PC-3 (cell line): ENCODE results near the gene CA10.

Experiments
- CTCF ChIP-seq: fragments of 300-600 bp; sonication (generic); conservative IDR thresholded peaks from 2 replicates; pipeline ENCODE4 v1.5.1; 2017; ENCODE audit warnings: antibody characterized with exemption, low read depth, mild to moderate bottlenecking, low read length
- EZH2 ChIP-seq: fragments of 300-600 bp; sonication (generic); IDR thresholded peaks from one replicate; pipeline ENCODE4 v1.6.1; 2017; ENCODE audit warnings: antibody characterized with exemption, mild to moderate bottlenecking, low read length; ENCODE audit not compliant: unreplicated experiment
- EZH2phosphoT487 ChIP-seq: fragments of 300-600 bp; sonication (generic); IDR thresholded peaks from 2 replicates; pipeline ENCODE4 v1.6.1; 2018; ENCODE audit warnings: mild to moderate bottlenecking, antibody characterized with exemption, low read length, borderline replicate concordance

GRCh38 chr17:52079496-52079895, 79.0 kb downstream of the CA10 start:
- TF ChIP-seq CTCF (no peak), EZH2 (no peak), EZH2phosphoT487 (no peak)
